ENCODE measurements around the gene PSPH.
A peak's percentile ranks its signal among the peaks of the same experiment; 100 is the strongest.

PSPH gene

DNA sequence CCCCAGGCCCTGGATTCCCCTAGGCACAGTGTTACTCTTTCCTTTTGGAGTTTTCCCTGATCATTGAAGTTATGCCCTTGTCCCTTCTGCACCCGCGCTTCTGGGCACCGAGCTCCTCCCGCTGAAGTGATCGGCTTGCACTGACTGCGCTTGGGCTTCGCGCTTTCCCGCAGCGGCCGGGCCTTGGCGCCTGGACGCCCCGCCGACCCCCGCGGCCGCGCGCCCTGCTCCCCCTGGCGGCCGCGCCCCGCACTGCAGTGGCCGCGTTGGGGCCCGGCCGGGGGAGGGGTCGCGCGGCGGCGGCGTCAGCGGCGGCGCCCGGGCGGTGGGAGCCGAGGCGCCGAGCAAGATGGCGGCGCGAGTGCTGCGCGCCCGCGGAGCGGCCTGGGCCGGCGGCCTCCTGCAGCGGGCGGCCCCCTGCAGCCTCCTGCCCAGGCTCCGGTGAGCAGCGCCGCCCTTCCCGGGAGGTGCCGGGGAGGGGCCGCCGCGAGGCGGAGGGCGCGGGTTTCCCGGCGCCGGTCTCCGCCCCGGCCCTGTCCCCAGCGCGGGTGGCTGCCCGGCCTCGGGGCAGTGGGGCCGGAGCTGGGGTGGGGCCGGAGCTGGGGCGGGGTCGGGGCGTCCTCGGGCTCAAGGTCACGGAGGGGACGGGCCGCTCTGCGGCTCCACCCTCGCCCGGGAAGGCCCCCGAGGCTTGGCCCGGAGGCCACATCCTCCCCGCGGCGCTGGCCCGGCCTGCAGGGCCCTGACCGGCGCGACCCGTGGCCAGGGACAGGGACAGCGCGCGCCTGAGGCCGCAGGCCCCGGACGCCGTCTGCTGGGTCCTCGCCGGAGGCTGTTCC lies 86.8 kb downstream of the PSPH start, which contains the start of gene NIPSNAP2:
NIPSNAP2 (plus strand) TSS at position 325 of the 839 bp plus-strand sequence; CDS start at position 350, 25 bp downstream.
- Mint-ChIP-seq H3K9me3 (no peaks in the 10 kb centered on the region), H3K27me3 (no peaks in the 10 kb centered on the region), H3K4me1 (peaks cover 29% of the 10 kb centered on the region), H3K27ac (peak within 1 kb of the TSS; percentile 78), H3K4me3 (peak within 1 kb of the TSS; percentile 86), H3K36me3 (ENCODE audit: low read depth) (peaks cover 4% of the 10 kb centered on the region)
- DNase-seq = peak; percentile 68
- ATAC-seq = peak; percentile 83

DNA sequence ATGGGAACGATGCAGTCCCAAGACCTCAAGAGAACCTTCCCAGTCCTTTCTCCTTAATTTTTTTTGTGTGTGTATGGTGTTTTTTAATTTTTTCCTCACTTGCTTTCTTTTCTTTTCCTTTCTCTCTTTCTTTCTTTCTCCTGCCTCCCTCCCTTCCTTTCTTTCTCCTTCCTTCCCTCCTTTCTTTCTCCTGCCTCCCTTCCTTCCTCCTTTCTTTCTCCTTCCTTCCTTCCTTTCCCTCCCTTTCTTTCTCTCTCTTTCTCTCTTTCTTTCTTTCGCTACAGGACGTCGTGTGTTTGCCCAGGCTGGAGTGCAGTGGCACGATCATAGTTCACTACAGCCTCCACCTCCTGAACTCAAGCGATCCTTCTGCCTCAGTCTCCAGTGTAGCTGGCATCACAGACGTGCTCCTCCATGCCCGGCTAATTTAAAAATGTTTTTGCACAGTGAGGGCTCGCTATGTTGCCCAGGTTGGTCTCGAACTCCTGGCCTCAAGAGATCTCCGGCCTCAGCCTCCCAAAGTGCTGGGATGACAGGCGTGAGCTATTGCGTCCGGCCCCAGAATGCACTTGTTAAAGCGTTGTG lies 87.6 kb downstream of the PSPH start:
- ATAC-seq (no peak), DNase-seq (no peak)
- H3K4me1 Mint-ChIP-seq = peaks cover 24% of the 10 kb centered on the region
- no peaks in the 10 kb centered on the region for H3K9me3 Mint-ChIP-seq
- H3K36me3 Mint-ChIP-seq (ENCODE audit: low read depth) = peaks cover 4% of the 10 kb centered on the region
- peak overlapping the region; percentile 58 for H3K4me3 Mint-ChIP-seq
- no peaks in the 10 kb centered on the region for H3K27me3 Mint-ChIP-seq
- H3K27ac Mint-ChIP-seq = peak overlapping the region; percentile 64

DNA sequence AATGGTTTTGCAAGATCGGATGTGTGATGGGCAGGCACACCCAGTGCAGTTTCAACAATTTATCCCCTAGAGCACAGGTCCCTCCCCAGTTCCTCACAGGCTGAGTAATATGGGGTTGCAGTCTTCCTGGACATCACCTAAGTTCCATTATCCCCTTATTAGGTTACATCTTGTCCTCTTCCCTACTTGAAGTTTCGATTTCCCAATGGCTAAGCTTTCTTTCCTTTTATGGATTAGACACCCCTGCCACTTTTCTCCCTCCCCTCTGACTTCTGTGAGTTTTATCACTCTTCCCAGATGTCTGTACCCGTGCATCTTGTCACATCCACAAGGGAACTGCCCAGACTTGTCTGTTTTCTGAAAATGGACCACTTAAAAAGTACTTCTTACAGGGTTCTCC lies 89.2 kb downstream of the PSPH start:
- no peak overlapping the region for H3K4me3 Mint-ChIP-seq
- DNase-seq (no peak), ATAC-seq (no peak)
- H3K9me3 Mint-ChIP-seq = no peaks in the 10 kb centered on the region
- H3K27ac Mint-ChIP-seq = peak overlapping the region; percentile 30
- peaks cover 10% of the 10 kb centered on the region for H3K36me3 Mint-ChIP-seq (ENCODE audit: low read depth)
- H3K27me3 Mint-ChIP-seq = no peaks in the 10 kb centered on the region
- peaks cover 19% of the 10 kb centered on the region for H3K4me1 Mint-ChIP-seq
